Endothelial cell of umbilical vein (primary cell): ENCODE measurements around the gene TMEM164. TPM values are rescaled to one million over a fixed set of nuclear protein-coding genes. Genes with fewer than 3 reads are reported as not detected.

Experiments used
- BruUV-seq: library from RNA; stranded (reverse); fragments of 400-500 nt; replicated peaks from 2 replicates; lab custom pipeline; 2021; lab: Mats Ljungman, UMichigan
- CTCF ChIA-PET: fragments of 300-600, 350-600 bp; sonication (Branson Sonifier 250); formaldehyde crosslinking; loops from one replicate; lab custom pipeline; 2021; ENCODE audit warnings: antibody characterized with exemption, inconsistent platforms; lab: Charles Lee
- POLR2A ChIA-PET: fragments of 300-600, 350-600 bp; sonication (Branson Sonifier 250); formaldehyde crosslinking; loops from one replicate; lab custom pipeline; 2021; ENCODE audit warnings: antibody characterized with exemption, inconsistent platforms; lab: Charles Lee
- DNase-seq: peaks from one replicate; pipeline ENCODE4 v3.0.0-alpha.2; 2011; ENCODE audit warnings: low read depth, low spot score
- FAIRE-seq: peaks from 2 replicates; lab custom pipeline; 2011; peaks lifted over from hg19 to GRCh38; lab: Jason Lieb, UNC
- H2AFZ ChIP-seq: 2 replicates; pipeline ENCODE4 v1.6.0; 2012; ENCODE audit warnings: low read depth, low read length, control low read depth, inconsistent platforms
- H3K27ac ChIP-seq: 2 replicates; pipeline ENCODE4 v1.5.1; 2011; ENCODE audit warnings: low read depth, mild to moderate bottlenecking, control low read depth, low read length, moderate library complexity; ENCODE audit not compliant: insufficient read depth
- H3K27me3 ChIP-seq, 2 experiments: 2 replicates each; pipeline versions ENCODE4 v1.6.0 to v1.6.1; 2011; ENCODE audit warnings: low read length in 2 of 2, mixed read lengths in 1 of 2; ENCODE audit not compliant: control insufficient read depth in 2 of 2, insufficient read depth in 2 of 2
- H3K36me3 ChIP-seq, 2 experiments: 2 replicates in 1 of 2; 3 replicates in 1 of 2; pipeline ENCODE4 v1.5.1; 2011; ENCODE audit warnings: low read length in 2 of 2, mild to moderate bottlenecking in 1 of 2, moderate library complexity in 1 of 2; ENCODE audit not compliant: control insufficient read depth in 2 of 2, insufficient read depth in 2 of 2; ENCODE audit errors: extremely low read depth in 1 of 2
- H3K4me1 ChIP-seq: 3 replicates; pipeline ENCODE4 v1.5.1; 2011; ENCODE audit warnings: mild to moderate bottlenecking, low read length; ENCODE audit not compliant: control insufficient read depth, insufficient read depth; ENCODE audit errors: extremely low read depth
- H3K4me2 ChIP-seq: 2 replicates; pipeline ENCODE4 v1.6.1; 2011; ENCODE audit warnings: low read length, control low read depth, mixed read lengths; ENCODE audit not compliant: insufficient read depth
- H3K4me3 ChIP-seq, 3 experiments: fragments of 200-600 bp in 1 of 3; sonication (generic), shearing (Covaris generic) in 1 of 3; replicated peaks in 1 of 3; 2 replicates each; pipeline ENCODE4 v1.5.1; 2011 to 2016; ENCODE audit warnings: control low read depth in 3 of 3, low read length in 3 of 3, mild to moderate bottlenecking in 2 of 3, inconsistent platforms in 1 of 3, low read depth in 1 of 3, moderate library complexity in 1 of 3; ENCODE audit not compliant: insufficient read depth in 1 of 3
- H3K79me2 ChIP-seq: 2 replicates; pipeline ENCODE4 v1.6.0; 2012; ENCODE audit warnings: low read length, inconsistent platforms; ENCODE audit not compliant: control insufficient read depth, insufficient read depth
- H3K9ac ChIP-seq: replicated peaks from 2 replicates; pipeline ENCODE3; 2011; ENCODE audit warnings: low read length, control low read depth; ENCODE audit not compliant: insufficient read depth; ENCODE audit errors: extremely low read depth
- H3K9me1 ChIP-seq: replicated peaks from 3 replicates; pipeline ENCODE4 v1.6.0; 2011; ENCODE audit warnings: mild to moderate bottlenecking, low read length; ENCODE audit not compliant: control insufficient read depth, insufficient read depth; ENCODE audit errors: extremely low read depth
- H3K9me3 ChIP-seq: replicated peaks from 2 replicates; pipeline ENCODE4 v1.5.1; 2012; ENCODE audit warnings: low read length, inconsistent platforms; ENCODE audit not compliant: control insufficient read depth, insufficient read depth
- H4K20me1 ChIP-seq: replicated peaks from 2 replicates; pipeline ENCODE3; 2011; ENCODE audit warnings: mild to moderate bottlenecking, low read length; ENCODE audit not compliant: control insufficient read depth, insufficient read depth; ENCODE audit errors: extremely low read depth
- CTCF ChIP-seq, 2 donors: IDR thresholded peaks; 1 replicate in 1 of 2; 2 replicates in 1 of 2; pipeline ENCODE4 v1.5.1; 2011; ENCODE audit warnings: low read length in 2 of 2, mild to moderate bottlenecking in 2 of 2, moderate library complexity in 2 of 2, control low read depth in 1 of 2, inconsistent platforms in 1 of 2, low read depth in 1 of 2; ENCODE audit not compliant: insufficient read depth in 1 of 2; ENCODE audit errors: extremely low read depth in 1 of 2
- EZH2 ChIP-seq: IDR thresholded peaks from 2 replicates; pipeline ENCODE4 v1.6.1; 2012; ENCODE audit warnings: borderline replicate concordance, low read depth, mild to moderate bottlenecking, moderate library complexity, low read length, inconsistent platforms; ENCODE audit not compliant: severe bottlenecking
- FOS ChIP-seq: IDR thresholded peaks from 2 replicates; pipeline ENCODE4 v1.6.1; 2011; ENCODE audit warnings: mild to moderate bottlenecking, low read length, moderate library complexity, borderline replicate concordance; ENCODE audit not compliant: insufficient read depth
- GATA2 ChIP-seq: IDR thresholded peaks from 2 replicates; pipeline ENCODE4 v1.7.0; 2011; ENCODE audit warnings: low read depth, mild to moderate bottlenecking, moderate library complexity, mixed read lengths, low read length; ENCODE audit not compliant: insufficient read length, insufficient read depth
- JUN ChIP-seq: IDR thresholded peaks from 2 replicates; pipeline ENCODE4 v1.6.1; 2011; ENCODE audit warnings: borderline replicate concordance, low read depth; ENCODE audit not compliant: insufficient read length, insufficient read depth
- MAX ChIP-seq: IDR thresholded peaks from 2 replicates; pipeline ENCODE4 v1.6.1; 2011; ENCODE audit not compliant: insufficient read depth, insufficient read length
- MYC ChIP-seq: IDR thresholded peaks from one replicate; pipeline ENCODE4 v1.6.1; 2011; ENCODE audit warnings: mild to moderate bottlenecking, low read depth, low read length
- POLR2A ChIP-seq: IDR thresholded peaks from 2 replicates; pipeline ENCODE4 v1.6.1; 2012; ENCODE audit warnings: low read depth, mild to moderate bottlenecking, control low read depth, low read length
- POLR2AphosphoS5 ChIP-seq: IDR thresholded peaks from 2 replicates; pipeline ENCODE4 v1.6.1; 2012; ENCODE audit warnings: low read depth, mild to moderate bottlenecking, control low read depth, low read length, moderate library complexity; ENCODE audit not compliant: insufficient read depth
- dilution Hi-C: fragments of 300-500 bp; cut with MboI; formaldehyde crosslinking; loops from one replicate; pipeline ENCODE4 v1.15.0; 2019; ENCODE audit warnings: low sequenced_read_pairs; ENCODE audit not compliant: extremely low pct_ligation_motif_present
- intact Hi-C: fragments of 100-400 bp; cut with micrococcal nuclease; formaldehyde crosslinking; loops from one replicate; pipeline ENCODE4 v1.10.0; 2022
- polyA plus RNA-seq, 4 experiments: library from polyadenylated mRNA; depleted of rRNA in 3 of 4; stranded (reverse) in 3 of 4; unstranded in 1 of 4; fragments of >200 nt; gene quantifications; 2 replicates each; pipeline versions ENCODE4 v1.2.1 to v1.2.3, GENCODE V29; 2011 to 2012; ENCODE audit warnings: missing spikeins in 1 of 4
- total RNA-seq: library from RNA; stranded (reverse); gene quantifications from 2 replicates; pipeline ENCODE4 v1.2.3, GENCODE V29; 2021

Gene TMEM164
- total and polyA plus RNA-seq, 2 donors (not counting 3 experiments of a cell fraction or from before 2014, with no cell fraction given), result 12.8 to 22.2 TPM

- Histone ChIP-seq H3K27ac (no peak overlapping the region), H3K4me2 (no peak overlapping the region), H3K27me3 (no peaks in the 10 kb centered on the region), H3K9ac (no peak overlapping the region), H2AFZ (no peak overlapping the region), H3K79me2 (no peaks in the 10 kb centered on the region), H3K36me3 (no peaks in the 10 kb centered on the region), H4K20me1 (no peaks in the 10 kb centered on the region), H3K9me3 (no peaks in the 10 kb centered on the region), H3K4me1 (no peaks in the 10 kb centered on the region), H3K4me3 (no peak overlapping the region), H3K9me1 (no peaks in the 10 kb centered on the region)
- no TSS peak for BruUV-seq
- ChIA-PET POLR2A (no interaction called here), CTCF (no interaction called here)
- DNase-seq (no peak), FAIRE-seq (no peak)
- intact Hi-C loops, result no loop called here
- TF ChIP-seq POLR2A, result no peak
- no peak for TF ChIP-seq JUN
- no peak for TF ChIP-seq MAX
- TF ChIP-seq MYC, result no peak
- TF ChIP-seq GATA2, result no peak
- no peak for TF ChIP-seq FOS
- no peak for TF ChIP-seq EZH2
- TF ChIP-seq POLR2AphosphoS5, result no peak
- no peak for TF ChIP-seq CTCF (IDR thresholded peaks at IDR 0.05; ENCODE audit: extremely low read depth in 1 of 2, insufficient read depth in 1 of 2, low read depth in 1 of 2, low read length in 2 of 2)
- dilution Hi-C loops, result no loop called here
Observed at GRCh38 chrX:110119480-110119879, 116.6 kb downstream of the TMEM164 start.
